NCI-H187 treated with DMSO at 0.1 percent for 48 hours (cell line): ENCODE results near the gene DENND2D.

Experiments used
- DNase-seq: peaks from one replicate; lab custom pipeline; 2025; lab: John Stamatoyannopoulos, UW

DENND2D gene

GRCh38 chr1:111199881-111200801 is at the start of gene DENND2D:
DENND2D (minus strand) TSS chr1:111200646; CDS start chr1:111200459, 187 bp downstream.
- no peak for DNase-seq

GRCh38 chr1:111249960-111250359 is 49.5 kb upstream of the DENND2D start:
- no peak for DNase-seq

GRCh38 chr1:111247125-111247838 is 46.8 kb upstream of the DENND2D start:
- DNase-seq, result no peak

- DNase-seq, result no peak
These were observed 42.5 kb upstream of the DENND2D start for GRCh38 chr1:111242805-111243523.

GRCh38 chr1:111241797-111242196 is 41.4 kb upstream of the DENND2D start:
- no peak for DNase-seq

- DNase-seq, result no peak
These were observed 37.8 kb upstream of the DENND2D start for GRCh38 chr1:111238056-111238795.

GRCh38 chr1:111236806-111237205 is 36.4 kb upstream of the DENND2D start:
- DNase-seq, result no peak

GRCh38 chr1:111236379-111236778 is 35.9 kb upstream of the DENND2D start:
- DNase-seq, result no peak

- no peak for DNase-seq
These were observed 34.4 kb upstream of the DENND2D start for GRCh38 chr1:111234866-111235265.

GRCh38 chr1:111234258-111234657 is 33.8 kb upstream of the DENND2D start:
- DNase-seq, result no peak

- no peak for DNase-seq
These were observed 31.7 kb upstream of the DENND2D start for GRCh38 chr1:111232134-111232533.

GRCh38 chr1:111228748-111229126 is 28.3 kb upstream of the DENND2D start:
- DNase-seq, result no peak

- no peak for DNase-seq
These were observed 27.7 kb upstream of the DENND2D start for GRCh38 chr1:111227851-111228747.

GRCh38 chr1:111227434-111227833 is 27.0 kb upstream of the DENND2D start, which contains the start of gene CHI3L2:
CHI3L2 (plus strand) TSS chr1:111227713; CDS start chr1:111227730, 17 bp downstream.
- DNase-seq, result no peak

GRCh38 chr1:111225717-111226400 is 25.4 kb upstream of the DENND2D start:
- no peak for DNase-seq

GRCh38 chr1:111225091-111225490 is 24.6 kb upstream of the DENND2D start:
- DNase-seq, result no peak

GRCh38 chr1:111223126-111223685 is 22.8 kb upstream of the DENND2D start:
- DNase-seq, result no peak

GRCh38 chr1:111222308-111223125 is 22.1 kb upstream of the DENND2D start:
- DNase-seq, result no peak
